B cell (primary cell): ENCODE measurements around the gene KIAA0319L.
"Not testable (repeated sequence)": the region's sequence is repeated elsewhere in the genome, so short reads cannot be mapped to it uniquely, and the experiment has no call there.

ENCODE experiments used
- EZH2 ChIP-seq: IDR thresholded peaks from 2 replicates; pipeline ENCODE4 v1.6.1; 2012; ENCODE audit warnings: borderline replicate concordance, low read depth, mild to moderate bottlenecking, moderate library complexity, low read length; ENCODE audit not compliant: insufficient read depth, poor library complexity, severe bottlenecking
- TF ChIP-seq, protein P1 (sequence below): fragments of 200-600 bp; IDR thresholded peaks from one replicate; pipeline ENCODE4 v1.8.0; 2022; ENCODE audit warnings: antibody characterized with exemption, mild to moderate bottlenecking

DNA sequence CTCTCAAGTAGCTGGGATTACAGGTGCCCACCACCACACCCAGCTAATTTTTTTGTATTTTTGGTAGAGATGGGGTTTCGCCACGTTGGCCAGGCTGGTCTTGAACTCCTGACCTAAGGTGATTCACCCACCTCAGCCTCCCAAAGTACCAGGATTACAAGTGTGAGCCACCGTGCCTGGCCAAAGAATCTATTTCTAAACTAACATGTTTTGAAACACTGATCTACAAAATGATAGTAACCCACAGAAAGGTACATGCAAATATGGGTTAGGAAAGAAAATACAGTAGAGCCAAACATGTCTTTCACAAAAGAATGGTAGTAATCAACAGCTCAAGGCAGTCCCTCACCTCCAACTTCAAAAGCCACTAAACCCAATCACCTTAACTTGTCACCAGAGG is 84.0 kb downstream of the KIAA0319L start:
- TF ChIP-seq, protein P1, sequence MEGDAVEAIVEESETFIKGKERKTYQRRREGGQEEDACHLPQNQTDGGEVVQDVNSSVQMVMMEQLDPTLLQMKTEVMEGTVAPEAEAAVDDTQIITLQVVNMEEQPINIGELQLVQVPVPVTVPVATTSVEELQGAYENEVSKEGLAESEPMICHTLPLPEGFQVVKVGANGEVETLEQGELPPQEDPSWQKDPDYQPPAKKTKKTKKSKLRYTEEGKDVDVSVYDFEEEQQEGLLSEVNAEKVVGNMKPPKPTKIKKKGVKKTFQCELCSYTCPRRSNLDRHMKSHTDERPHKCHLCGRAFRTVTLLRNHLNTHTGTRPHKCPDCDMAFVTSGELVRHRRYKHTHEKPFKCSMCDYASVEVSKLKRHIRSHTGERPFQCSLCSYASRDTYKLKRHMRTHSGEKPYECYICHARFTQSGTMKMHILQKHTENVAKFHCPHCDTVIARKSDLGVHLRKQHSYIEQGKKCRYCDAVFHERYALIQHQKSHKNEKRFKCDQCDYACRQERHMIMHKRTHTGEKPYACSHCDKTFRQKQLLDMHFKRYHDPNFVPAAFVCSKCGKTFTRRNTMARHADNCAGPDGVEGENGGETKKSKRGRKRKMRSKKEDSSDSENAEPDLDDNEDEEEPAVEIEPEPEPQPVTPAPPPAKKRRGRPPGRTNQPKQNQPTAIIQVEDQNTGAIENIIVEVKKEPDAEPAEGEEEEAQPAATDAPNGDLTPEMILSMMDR = not testable (repeated sequence)
- not testable (repeated sequence) for TF ChIP-seq EZH2
